H1 (cell line): ENCODE measurements around the gene ZDHHC19. TPM values are rescaled to one million over a fixed set of nuclear protein-coding genes. Genes with fewer than 3 reads are reported as not detected.

ENCODE experiments used
- CTCF ChIA-PET: fragments of 300-600 bp; sonication (Branson Sonifier 250); formaldehyde crosslinking; loops from one replicate; lab custom pipeline; 2021; ENCODE audit not compliant: partially characterized antibody; lab: Charles Lee
- POLR2A ChIA-PET: fragments of 300-600 bp; sonication (Branson Sonifier 250); formaldehyde crosslinking; loops from one replicate; lab custom pipeline; 2021; ENCODE audit warnings: inconsistent platforms; ENCODE audit not compliant: partially characterized antibody; lab: Charles Lee
- DNase-seq, 2 experiments: peaks; one replicate each; pipeline versions ENCODE4 v3.0.0 to v3.0.0-alpha.2; 2010 to 2022; ENCODE audit warnings: low spot score in 2 of 2, low read depth in 1 of 2, mixed read lengths in 1 of 2
- FAIRE-seq: peaks from 2 replicates; lab custom pipeline; 2011; peaks lifted over from hg19 to GRCh38; lab: Jason Lieb, UNC
- H2AFZ ChIP-seq: 2 replicates; pipeline ENCODE4 v1.8.1; 2012; ENCODE audit warnings: low read length, inconsistent platforms
- H2AK5ac ChIP-seq: 2 replicates; pipeline ENCODE4 v1.6.1; 2013; ENCODE audit warnings: low read depth, low read length
- H2BK120ac ChIP-seq: replicated peaks from 2 replicates; pipeline ENCODE3; 2013; ENCODE audit warnings: low read depth, low read length, inconsistent platforms
- H2BK12ac ChIP-seq: 2 replicates; pipeline ENCODE4 v1.6.1; 2013; ENCODE audit warnings: low read depth, low read length
- H2BK15ac ChIP-seq: 2 replicates; pipeline ENCODE4 v1.6.1; 2013; ENCODE audit warnings: low read length
- H2BK20ac ChIP-seq: 2 replicates; pipeline ENCODE4 v1.6.1; 2013; ENCODE audit warnings: low read length
- H2BK5ac ChIP-seq: 2 replicates; pipeline ENCODE4 v1.6.1; 2013; ENCODE audit warnings: low read depth, low read length
- H3K14ac ChIP-seq: 2 replicates; pipeline ENCODE4 v1.6.1; 2013; ENCODE audit warnings: inconsistent platforms; ENCODE audit not compliant: insufficient read length
- H3K18ac ChIP-seq: 2 replicates; pipeline ENCODE4 v1.6.1; 2013; ENCODE audit warnings: low read length; ENCODE audit errors: extremely low read depth
- H3K23ac ChIP-seq: 2 replicates; pipeline ENCODE4 v1.6.1; 2013; ENCODE audit warnings: inconsistent platforms; ENCODE audit not compliant: insufficient read length
- H3K23me2 ChIP-seq: 2 replicates; pipeline ENCODE4 v1.6.1; 2013; ENCODE audit warnings: low read depth, low read length
- H3K27ac ChIP-seq: 2 replicates; pipeline ENCODE4 v1.6.1; 2011; ENCODE audit warnings: low read depth, low read length, inconsistent platforms
- H3K27me3 ChIP-seq, 4 experiments: replicated peaks in 1 of 4; 1 replicate in 1 of 4; 2 replicates in 3 of 4; pipeline versions ENCODE4 v1.6.1 to v1.8.1; 2011 to 2013; ENCODE audit warnings: low read length in 3 of 4, mild to moderate bottlenecking in 3 of 4, inconsistent platforms in 2 of 4, mixed read lengths in 2 of 4, moderate library complexity in 1 of 4; ENCODE audit not compliant: control insufficient read depth in 3 of 4, insufficient read depth in 3 of 4; ENCODE audit errors: extremely low read depth in 1 of 4
- H3K36me3 ChIP-seq, 4 experiments: 2 replicates each; pipeline versions ENCODE4 v1.6.1 to v1.8.1; 2011 to 2013; ENCODE audit warnings: mild to moderate bottlenecking in 4 of 4, low read length in 3 of 4, moderate library complexity in 2 of 4, control low read depth in 1 of 4, inconsistent platforms in 1 of 4; ENCODE audit not compliant: insufficient read depth in 4 of 4, control insufficient read depth in 2 of 4
- H3K4ac ChIP-seq: replicated peaks from 2 replicates; pipeline ENCODE3; 2013; ENCODE audit warnings: low read length, low read depth, mixed read lengths, inconsistent platforms; ENCODE audit not compliant: insufficient read length
- H3K4me1 ChIP-seq, 4 experiments: replicated peaks in 1 of 4; 1 replicate in 1 of 4; 2 replicates in 3 of 4; pipeline versions ENCODE4 v1.6.1 to v1.8.1; 2011 to 2013; ENCODE audit warnings: low read length in 3 of 4, inconsistent platforms in 2 of 4, mixed read lengths in 1 of 4; ENCODE audit not compliant: insufficient read depth in 4 of 4, control insufficient read depth in 3 of 4
- H3K4me2 ChIP-seq, 2 experiments: 2 replicates each; pipeline versions ENCODE4 v1.6.1 to v1.8.1; 2011 to 2013; ENCODE audit warnings: low read depth in 2 of 2, low read length in 2 of 2, control low read depth in 1 of 2, inconsistent platforms in 1 of 2, mild to moderate bottlenecking in 1 of 2; ENCODE audit not compliant: insufficient read depth in 1 of 2
- H3K4me3 ChIP-seq, 4 experiments: fragments of 200-600, 300-600 bp in 1 of 4; sonication (generic), shearing (Covaris generic), sonication (Bioruptor Twin) in 1 of 4; 2 replicates each; pipeline versions ENCODE4 v1.5.1 to v1.8.1; 2011 to 2016; ENCODE audit warnings: low read length in 4 of 4, low read depth in 3 of 4, control low read depth in 2 of 4, inconsistent platforms in 2 of 4, mild to moderate bottlenecking in 2 of 4, mixed read lengths in 1 of 4, moderate library complexity in 1 of 4; ENCODE audit not compliant: insufficient read depth in 2 of 4; ENCODE audit errors: extremely low read depth in 1 of 4
- H3K56ac ChIP-seq: replicated peaks from 2 replicates; pipeline ENCODE3; 2013; ENCODE audit warnings: low read depth, mild to moderate bottlenecking, mixed read lengths, low read length, inconsistent platforms; ENCODE audit not compliant: insufficient read length
- H3K79me1 ChIP-seq: 2 replicates; pipeline ENCODE4 v1.6.1; 2013; ENCODE audit warnings: low read depth, low read length, control low read depth
- H3K79me2 ChIP-seq, 2 experiments: 2 replicates each; pipeline versions ENCODE4 v1.6.1 to v1.8.1; 2012 to 2013; ENCODE audit warnings: low read length in 2 of 2, mild to moderate bottlenecking in 2 of 2, inconsistent platforms in 1 of 2; ENCODE audit not compliant: insufficient read depth in 2 of 2, control insufficient read depth in 1 of 2
- H3K9ac ChIP-seq, 4 experiments: replicated peaks in 1 of 4; 1 replicate in 1 of 4; 2 replicates in 3 of 4; pipeline versions ENCODE4 v1.6.1 to v1.8.1; 2011 to 2013; ENCODE audit warnings: low read depth in 3 of 4, low read length in 3 of 4, control low read depth in 2 of 4, mild to moderate bottlenecking in 2 of 4, moderate library complexity in 2 of 4, inconsistent platforms in 1 of 4; ENCODE audit errors: extremely low read depth in 1 of 4
- H3K9me3 ChIP-seq, 2 experiments: 2 replicates each; pipeline versions ENCODE4 v1.6.1 to v1.8.1; 2012 to 2013; ENCODE audit warnings: mild to moderate bottlenecking in 2 of 2, moderate library complexity in 2 of 2, control low read depth in 1 of 2, inconsistent platforms in 1 of 2, low read depth in 1 of 2, low read length in 1 of 2, mixed read lengths in 1 of 2; ENCODE audit not compliant: insufficient read depth in 2 of 2
- H4K20me1 ChIP-seq, 2 experiments: replicated peaks in 1 of 2; 2 replicates each; pipeline versions ENCODE3 to v1.8.1; 2011 to 2013; ENCODE audit warnings: inconsistent platforms in 2 of 2, low read length in 2 of 2, mild to moderate bottlenecking in 1 of 2; ENCODE audit not compliant: insufficient read depth in 2 of 2, control insufficient read depth in 1 of 2
- H4K5ac ChIP-seq: 2 replicates; pipeline ENCODE4 v1.6.1; 2013; ENCODE audit warnings: low read length, low read depth, mixed read lengths, inconsistent platforms; ENCODE audit not compliant: insufficient read length
- H4K8ac ChIP-seq: 2 replicates; pipeline ENCODE4 v1.8.0; 2013; ENCODE audit warnings: mild to moderate bottlenecking, moderate library complexity, low read length, inconsistent platforms; ENCODE audit not compliant: insufficient read depth; ENCODE audit errors: extremely low read depth
- H4K91ac ChIP-seq: replicated peaks from 2 replicates; pipeline ENCODE3; 2013; ENCODE audit warnings: low read length, mixed read lengths, inconsistent platforms; ENCODE audit not compliant: insufficient read length
- SP2 ChIP-seq: IDR thresholded peaks from 2 replicates; pipeline ENCODE4 v1.6.1; 2012; ENCODE audit warnings: mild to moderate bottlenecking, low read length, inconsistent platforms
- WGBS, 2 experiments: shearing (Covaris generic) in 1 of 2; methylation state at CpG; one replicate each; pipeline versions ENCODE4 v1.1.6 to v1.1.7; 2013 to 2015; ENCODE audit warnings: low lambda C conversion rate in 2 of 2, mixed read lengths in 2 of 2, inconsistent platforms in 1 of 2, low coverage in 1 of 2, missing lambda C conversion rate in 1 of 2; ENCODE audit not compliant: insufficient replicate concordance in 2 of 2, insufficient coverage in 1 of 2, insufficient read length in 1 of 2; ENCODE audit errors: extremely low coverage in 1 of 2, missing lambda C conversion rate in 1 of 2; 5-methylcytosine and 5-hydroxymethylcytosine counted together
- polyA plus RNA-seq, 7 experiments: library from polyadenylated mRNA; depleted of rRNA in 3 of 7; stranded (reverse) in 5 of 7; unstranded in 2 of 7; fragments of >200 nt in 5 of 7; fragments of 200-250 nt in 2 of 7; gene quantifications; 1 replicate in 5 of 7; 2 replicates in 1 of 7; 4 replicates in 1 of 7; pipeline versions ENCODE4 v1.2.1 to v1.2.3, GENCODE V29; 2011 to 2013; ENCODE audit warnings: missing spikeins in 2 of 7, mixed read lengths in 2 of 7
- total RNA-seq: library from RNA; stranded (reverse); fragmentation: NEBNext Ultra II Directional; extraction: Animal tissue kit (Norgen Biotek cat#: 25700); gene quantifications from 2 replicates; pipeline ENCODE4 v1.2.1, GENCODE V29; 2021

The ZDHHC19 gene
- total and polyA plus RNA-seq, 2 of the 8 experiments (the other 6 are each of a cell fraction or from before 2014, with no cell fraction given): 2.5 to 4.1 TPM

DNA sequence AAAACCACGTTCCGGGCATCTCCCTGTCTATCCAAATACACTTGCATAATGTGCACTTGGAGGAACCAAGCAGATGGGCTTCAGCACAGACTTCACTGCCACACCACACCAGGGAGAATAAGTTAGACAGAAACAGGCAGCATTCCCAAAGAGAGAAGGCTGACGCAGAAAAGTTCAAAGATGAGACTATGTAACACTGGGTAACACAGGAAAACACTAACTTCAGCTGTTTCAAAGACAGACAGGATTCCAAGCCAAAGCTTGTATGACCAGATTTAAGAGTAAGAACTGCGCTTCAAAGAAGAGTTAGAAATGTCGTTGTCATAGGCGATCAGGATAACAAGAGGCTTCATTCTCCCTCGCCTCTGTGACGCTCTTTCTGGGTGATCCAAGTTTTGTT, 25.0 kb upstream of the ZDHHC19 start:
- H2BK20ac ChIP-seq: no peak overlapping the region
- FAIRE-seq (no peak), DNase-seq (no peak)
- H3K27me3 ChIP-seq: no peaks in the 10 kb centered on the region
- no peak overlapping the region for H2BK15ac ChIP-seq
- H3K14ac ChIP-seq: no peak overlapping the region
- H3K4ac ChIP-seq: no peak overlapping the region
- H3K18ac ChIP-seq: no peak overlapping the region
- H2BK12ac ChIP-seq: no peak overlapping the region
- no peak overlapping the region for H3K4me3 ChIP-seq
- no peaks in the 10 kb centered on the region for H4K20me1 ChIP-seq
- H3K27ac ChIP-seq: no peak overlapping the region
- no peak overlapping the region for H2BK120ac ChIP-seq
- peaks cover 0 to 12% (median 4%) of the 10 kb centered on the region in 4 experiments; a peak in 3 of 8 replicates for H3K36me3 ChIP-seq
- H2AK5ac ChIP-seq: no peak overlapping the region
- H2AFZ ChIP-seq: no peak overlapping the region
- H3K56ac ChIP-seq: no peak overlapping the region
- no peak overlapping the region for H3K4me2 ChIP-seq
- H3K9me3 ChIP-seq: no peaks in the 10 kb centered on the region
- H4K91ac ChIP-seq: no peak overlapping the region
- WGBS, 2 experiments: 90% methylated on average over 8 of the region's 8 CpGs; no CpG with 5 or more reads in 1 of the 2 experiments
- ChIA-PET POLR2A (interaction anchor here (0.6 to 1.8 kb wide), 3 partner anchors 9 to 21 kb away, joined by 3 to 5 read pairs (median 3); no protein-coding TSS in a partner anchor), CTCF (interaction anchor here (1.8 kb wide), 1 partner anchor 9 kb away, joined by 5 read pairs; no protein-coding TSS in a partner anchor)
- H3K23me2 ChIP-seq: no peaks in the 10 kb centered on the region
- H4K8ac ChIP-seq: no peak overlapping the region
- H3K4me1 ChIP-seq: peaks cover 0 to 3% (median under 1%) of the 10 kb centered on the region in 4 experiments; a peak in 3 of 7 replicates
- H2BK5ac ChIP-seq: no peak overlapping the region
- no peaks in the 10 kb centered on the region for H3K79me1 ChIP-seq
- H3K9ac ChIP-seq: no peak overlapping the region
- no peak overlapping the region for H3K23ac ChIP-seq
- H3K79me2 ChIP-seq: no peaks in the 10 kb centered on the region
- no peak overlapping the region for H4K5ac ChIP-seq
- TF ChIP-seq SP2: no peak
